NCI-H1105 (cell line): ENCODE data around the gene NMT1.

Source experiments
- DNase-seq: peaks from one replicate; lab custom pipeline; 2025; lab: John Stamatoyannopoulos, UW

NMT1 gene

DNA sequence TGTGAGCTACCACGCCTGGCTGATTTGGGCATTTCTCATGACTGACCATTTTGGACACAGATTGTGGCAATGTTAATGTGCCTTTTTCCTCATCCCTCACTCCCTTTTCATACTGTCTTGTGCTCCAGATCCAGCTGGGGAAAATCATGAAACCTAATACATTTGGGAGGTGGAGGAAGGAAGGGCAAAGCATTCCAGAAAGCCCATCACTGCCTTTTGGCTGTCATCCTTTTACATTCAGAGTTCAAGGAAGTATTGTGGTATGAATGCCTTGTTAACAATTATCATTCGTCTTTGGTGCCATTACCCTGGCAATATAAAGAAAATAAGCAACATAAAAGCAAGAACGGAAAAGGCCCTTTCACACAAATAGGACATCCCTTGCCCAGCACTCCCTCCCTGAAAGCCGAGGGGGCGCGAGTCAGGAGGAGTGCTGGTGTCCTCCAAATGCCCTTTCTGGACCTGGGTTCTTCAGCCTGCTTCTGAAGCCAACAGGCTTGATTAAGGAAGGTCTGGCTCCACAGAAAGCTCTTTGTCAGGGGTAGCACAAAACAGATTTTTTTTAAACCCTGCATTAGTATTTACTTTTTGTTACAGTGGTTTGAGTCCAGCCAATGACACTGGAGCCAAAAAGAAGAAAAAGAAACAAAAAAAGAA, 20.1 kb downstream of the NMT1 start:
- no peak for DNase-seq

DNA sequence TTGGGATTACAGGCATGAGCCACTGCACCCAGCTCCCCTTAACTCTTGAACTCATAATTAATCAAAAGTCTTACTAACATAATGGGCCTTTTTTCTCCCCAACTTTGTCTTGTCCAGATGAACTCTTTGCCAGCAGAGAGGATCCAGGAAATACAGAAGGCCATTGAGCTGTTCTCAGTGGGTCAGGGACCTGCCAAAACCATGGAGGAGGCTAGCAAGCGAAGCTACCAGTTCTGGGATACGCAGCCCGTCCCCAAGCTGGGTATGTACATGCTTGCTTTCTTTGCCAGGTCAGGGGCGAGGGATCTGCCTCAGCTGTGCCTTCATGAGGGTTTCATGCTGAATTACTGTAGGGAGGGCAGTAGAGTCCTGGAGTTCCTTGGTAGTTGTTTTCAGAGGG, 25.3 kb downstream of the NMT1 start:
- DNase-seq: no peak

DNA sequence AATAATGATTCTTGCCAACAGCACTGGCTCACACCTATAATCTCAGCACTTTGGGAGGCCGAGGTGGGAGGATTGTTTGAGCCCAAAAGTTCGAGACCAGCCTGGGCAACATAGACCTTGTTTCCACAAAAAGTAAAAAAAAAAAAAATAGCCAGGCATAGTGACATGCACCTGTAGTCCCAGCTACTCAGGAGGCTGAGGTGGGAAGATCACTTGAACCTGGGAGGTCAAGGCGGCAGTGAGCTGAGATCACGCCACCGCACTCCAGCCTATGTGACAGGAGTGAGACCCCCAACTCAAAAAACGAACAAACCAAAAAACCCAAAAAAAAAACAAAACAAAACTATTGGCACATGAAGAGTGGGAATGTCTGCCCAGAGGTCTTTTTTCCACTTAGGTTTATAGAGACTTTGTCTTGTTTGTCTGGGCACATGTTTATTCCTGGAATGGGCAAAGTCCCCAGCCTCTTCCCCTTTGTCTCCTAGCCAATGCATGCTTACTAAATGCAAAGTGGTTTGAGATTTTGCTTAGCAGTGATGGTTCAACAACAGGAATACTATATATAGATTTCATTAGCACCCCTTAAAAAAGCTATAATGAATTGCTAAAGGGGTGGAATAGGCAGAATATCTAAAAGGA, 25.9 kb downstream of the NMT1 start:
- no peak for DNase-seq

DNA sequence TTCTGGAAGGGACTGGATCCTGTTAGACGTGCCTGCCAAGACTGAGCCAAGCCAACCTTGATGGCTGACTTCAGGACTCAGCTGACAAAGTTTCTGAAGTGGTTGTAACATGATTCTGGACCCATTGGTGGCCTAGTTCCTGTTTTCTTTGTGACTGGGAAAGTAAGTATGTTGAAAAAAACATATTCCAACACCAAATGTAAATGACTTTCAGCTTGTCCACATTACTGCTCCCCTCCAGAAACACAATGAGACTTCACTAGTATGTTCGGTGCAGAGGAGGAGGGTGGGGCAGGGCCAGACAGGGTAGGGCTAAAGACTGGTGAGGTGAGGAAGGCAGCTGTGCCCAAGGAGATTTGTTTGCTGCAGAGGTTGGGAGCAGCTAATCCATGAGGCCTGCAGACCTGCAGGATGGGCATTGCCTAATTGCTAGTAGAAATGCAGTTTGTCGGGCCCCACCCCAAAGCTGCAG, 26.4 kb downstream of the NMT1 start:
- no peak for DNase-seq

DNA sequence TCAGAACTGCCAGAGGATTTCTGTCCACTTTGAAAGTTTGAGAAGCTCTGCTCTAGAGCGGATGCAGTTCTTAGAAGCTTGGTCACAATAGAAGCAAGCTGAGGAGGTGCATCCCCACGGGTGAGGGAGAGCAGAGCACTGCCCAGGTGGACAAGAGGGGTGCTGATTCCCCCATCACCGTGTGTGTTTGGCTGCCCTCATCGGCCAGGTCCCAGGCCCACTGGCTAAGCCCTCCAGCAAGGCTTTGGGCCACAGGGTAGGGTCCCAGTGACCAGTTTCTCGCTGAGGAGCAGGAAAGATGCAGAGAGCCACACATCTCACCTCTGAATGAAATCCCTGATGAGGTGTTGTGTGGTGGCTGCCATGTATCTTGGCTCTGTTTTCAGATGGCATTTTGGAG, 26.9 kb downstream of the NMT1 start:
- DNase-seq: no peak

DNA sequence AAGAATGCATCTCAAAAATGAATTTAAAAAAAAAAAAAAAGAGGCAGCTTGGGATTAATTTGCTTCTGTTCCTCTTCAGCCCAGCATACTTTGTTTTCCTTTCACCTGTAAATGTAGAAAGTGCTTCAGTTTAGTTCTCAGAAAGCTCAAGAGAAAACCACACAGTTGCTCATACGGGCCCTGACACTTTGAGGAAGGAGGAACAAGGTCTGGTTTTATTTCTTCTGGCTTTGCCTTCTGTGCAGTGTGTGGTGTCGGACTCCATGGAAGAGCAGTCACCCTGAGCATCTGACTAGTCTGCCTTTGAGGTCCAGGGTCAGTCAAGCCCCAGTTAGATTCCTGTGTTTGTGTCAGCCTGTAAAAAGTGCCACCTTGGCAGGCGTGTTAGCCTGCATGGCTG, 27.6 kb downstream of the NMT1 start:
- DNase-seq: no peak

DNA sequence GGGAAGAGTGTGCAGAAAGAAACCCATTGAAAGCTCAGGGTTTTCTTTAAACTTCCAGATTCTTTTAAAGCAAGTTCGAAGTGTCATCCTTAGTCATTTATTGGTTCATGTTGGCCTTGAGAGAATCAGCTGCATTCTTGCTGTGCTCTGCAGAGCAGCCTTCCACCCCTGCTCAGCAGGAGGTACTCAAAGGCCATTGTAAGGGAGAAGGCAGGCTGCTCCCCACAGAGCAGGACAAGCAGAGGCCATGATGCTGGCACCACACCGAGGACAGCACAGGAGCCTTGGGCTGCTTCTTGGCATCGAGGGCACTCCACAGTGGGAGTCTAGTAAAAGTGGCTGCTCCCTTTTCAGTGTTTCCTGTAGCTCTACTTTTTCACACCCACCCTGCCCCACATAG, 29.6 kb downstream of the NMT1 start:
- no peak for DNase-seq

DNA sequence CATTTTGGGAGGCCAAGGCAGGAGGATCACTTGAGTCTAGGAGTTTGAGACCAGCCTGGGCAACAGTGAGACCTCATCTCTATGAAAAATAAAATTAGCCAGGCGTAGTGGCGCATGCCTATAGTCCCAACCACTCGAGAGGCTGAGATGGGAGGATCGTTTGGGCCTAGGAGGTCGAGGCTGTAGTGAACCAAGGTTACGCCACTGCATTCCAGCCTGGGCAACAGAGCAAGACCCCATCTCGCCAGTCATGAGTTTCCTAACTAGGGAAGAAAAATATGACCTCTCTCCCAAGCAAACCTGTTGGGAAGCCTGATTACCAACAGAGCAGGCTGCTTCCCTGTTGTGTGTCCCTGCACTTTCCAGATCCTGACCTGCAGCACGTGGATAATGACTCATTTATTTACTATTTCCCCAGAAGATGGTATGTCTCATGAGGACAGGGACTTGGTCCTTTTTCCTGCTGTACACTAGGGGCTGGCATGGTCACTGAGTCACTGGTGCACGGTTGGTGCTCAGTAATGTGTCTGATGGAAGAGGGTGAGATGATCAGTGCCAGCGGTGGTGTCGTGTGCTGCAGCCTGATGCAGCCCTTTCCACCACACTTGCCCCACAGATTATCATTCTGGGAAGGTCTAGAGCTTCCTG, 30.8 kb downstream of the NMT1 start:
- DNase-seq: no peak

DNA sequence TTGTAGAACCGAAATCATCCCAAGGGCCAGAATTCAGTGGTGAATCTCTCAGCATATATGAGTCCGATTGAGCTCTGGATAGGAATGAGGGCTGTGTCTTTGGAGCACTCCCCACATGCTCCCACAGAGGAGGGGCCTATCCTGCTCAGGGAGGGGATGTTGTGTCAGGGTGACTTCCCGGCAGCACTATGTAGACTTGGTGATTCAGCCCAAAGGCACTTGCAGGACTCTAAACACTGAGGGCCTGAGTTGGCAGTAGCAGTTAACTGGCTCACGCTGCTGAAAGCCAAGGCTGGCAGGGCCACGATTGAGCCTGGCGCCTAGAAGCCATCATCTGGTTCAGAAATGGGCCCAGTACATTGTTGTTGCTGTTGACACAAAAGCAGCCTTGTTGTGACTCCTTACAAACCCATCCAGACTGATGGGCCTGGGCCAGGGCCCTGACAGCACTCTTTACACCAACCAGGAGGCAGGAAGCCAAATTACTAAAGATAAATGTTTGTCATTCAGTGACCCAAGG, 31.9 kb downstream of the NMT1 start:
- DNase-seq: no peak

DNA sequence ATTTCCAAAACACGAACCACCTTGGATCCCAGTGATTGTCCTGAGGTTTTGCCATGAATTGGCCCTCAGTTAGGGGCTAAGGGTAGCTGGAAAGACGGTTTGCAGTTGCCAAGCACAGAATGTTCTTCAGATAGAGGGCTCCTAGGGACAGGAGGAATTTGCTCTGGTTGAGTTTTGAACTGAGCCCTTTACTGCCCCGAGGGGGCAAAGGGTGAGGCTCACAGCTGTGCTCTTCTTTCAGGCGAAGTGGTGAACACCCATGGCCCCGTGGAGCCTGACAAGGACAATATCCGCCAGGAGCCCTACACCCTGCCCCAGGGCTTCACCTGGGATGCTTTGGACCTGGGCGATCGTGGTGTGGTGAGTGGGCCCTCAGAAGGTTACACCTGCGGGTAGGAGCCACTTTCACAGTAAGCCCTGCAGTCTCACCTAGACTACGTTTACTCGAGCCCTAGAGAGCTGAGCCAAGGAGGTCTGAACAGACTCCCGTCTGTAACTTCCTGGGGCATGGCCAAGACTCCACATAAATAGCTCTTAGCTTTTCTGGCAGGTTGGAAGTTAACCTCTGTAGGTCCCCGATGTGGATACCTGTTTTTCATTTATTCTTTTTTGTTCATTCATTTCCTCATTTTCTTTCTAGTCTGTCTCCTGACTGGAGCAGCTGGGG, 32.5 kb downstream of the NMT1 start:
- no peak for DNase-seq

DNA sequence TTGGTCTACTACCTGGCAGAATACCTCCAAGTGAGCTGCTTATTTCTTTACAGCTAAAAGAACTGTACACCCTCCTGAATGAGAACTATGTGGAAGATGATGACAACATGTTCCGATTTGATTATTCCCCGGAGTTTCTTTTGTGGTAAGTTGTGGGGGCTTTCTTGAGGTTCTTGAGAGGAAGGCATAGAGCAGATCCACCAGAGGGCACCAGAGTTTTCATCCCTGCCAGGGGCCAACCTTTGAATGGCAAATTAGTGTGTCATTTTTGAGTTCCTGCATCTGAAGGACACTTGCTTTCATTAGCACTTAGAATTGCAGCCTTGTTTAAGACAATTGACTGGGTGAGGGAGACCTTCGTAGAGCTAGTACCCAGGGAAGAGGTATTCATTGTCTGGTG, 35.0 kb downstream of the NMT1 start:
- no peak for DNase-seq

DNA sequence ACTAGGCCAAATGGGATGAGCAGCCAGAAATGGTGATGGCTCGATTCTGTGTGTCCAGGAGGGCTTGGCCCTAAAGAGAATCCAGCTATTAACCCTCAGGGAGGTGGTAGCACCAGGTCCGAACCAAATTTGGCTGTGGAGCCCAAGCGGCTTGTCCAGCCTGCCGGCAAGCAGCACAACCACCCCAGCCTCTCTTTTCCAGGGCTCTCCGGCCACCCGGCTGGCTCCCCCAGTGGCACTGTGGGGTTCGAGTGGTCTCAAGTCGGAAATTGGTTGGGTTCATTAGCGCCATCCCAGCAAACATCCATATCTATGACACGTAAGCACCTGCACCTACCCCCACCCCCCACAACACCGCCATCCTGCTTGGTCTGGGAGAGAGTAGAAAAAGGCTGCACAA, 35.8 kb downstream of the NMT1 start:
- DNase-seq: no peak

DNA sequence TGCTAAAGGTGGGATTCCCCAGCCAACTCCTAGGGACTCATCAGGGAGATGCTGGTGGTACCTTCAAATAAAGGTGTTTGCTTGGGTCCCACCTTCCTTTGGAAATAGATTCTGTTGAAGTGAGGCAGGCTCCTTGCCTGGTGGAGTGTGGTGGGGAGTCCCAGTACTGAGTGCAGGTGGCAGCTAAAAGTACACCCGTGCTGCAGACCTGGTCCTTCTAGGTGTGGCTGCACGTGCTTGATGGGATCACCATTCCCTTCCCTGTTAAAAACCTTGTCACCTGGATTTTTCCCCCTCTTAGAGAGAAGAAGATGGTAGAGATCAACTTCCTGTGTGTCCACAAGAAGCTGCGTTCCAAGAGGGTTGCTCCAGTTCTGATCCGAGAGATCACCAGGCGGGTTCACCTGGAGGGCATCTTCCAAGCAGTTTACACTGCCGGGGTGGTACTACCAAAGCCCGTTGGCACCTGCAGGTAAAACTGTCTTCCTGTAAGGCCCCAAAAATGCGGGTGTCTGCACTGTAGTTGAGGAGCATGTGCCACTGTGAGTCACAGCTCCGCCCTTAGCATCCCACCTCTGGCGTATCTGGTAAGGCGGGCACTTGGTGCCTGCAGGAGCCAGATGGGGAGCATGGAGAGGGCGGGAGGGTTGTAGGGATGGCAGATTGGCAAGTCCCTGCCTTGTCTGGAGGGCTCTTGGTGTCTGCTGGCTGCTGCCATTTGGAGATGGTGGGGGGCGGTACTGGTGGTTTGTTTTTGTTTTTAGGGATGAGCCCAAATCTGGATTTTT, 37.2 kb downstream of the NMT1 start:
- no peak for DNase-seq

DNA sequence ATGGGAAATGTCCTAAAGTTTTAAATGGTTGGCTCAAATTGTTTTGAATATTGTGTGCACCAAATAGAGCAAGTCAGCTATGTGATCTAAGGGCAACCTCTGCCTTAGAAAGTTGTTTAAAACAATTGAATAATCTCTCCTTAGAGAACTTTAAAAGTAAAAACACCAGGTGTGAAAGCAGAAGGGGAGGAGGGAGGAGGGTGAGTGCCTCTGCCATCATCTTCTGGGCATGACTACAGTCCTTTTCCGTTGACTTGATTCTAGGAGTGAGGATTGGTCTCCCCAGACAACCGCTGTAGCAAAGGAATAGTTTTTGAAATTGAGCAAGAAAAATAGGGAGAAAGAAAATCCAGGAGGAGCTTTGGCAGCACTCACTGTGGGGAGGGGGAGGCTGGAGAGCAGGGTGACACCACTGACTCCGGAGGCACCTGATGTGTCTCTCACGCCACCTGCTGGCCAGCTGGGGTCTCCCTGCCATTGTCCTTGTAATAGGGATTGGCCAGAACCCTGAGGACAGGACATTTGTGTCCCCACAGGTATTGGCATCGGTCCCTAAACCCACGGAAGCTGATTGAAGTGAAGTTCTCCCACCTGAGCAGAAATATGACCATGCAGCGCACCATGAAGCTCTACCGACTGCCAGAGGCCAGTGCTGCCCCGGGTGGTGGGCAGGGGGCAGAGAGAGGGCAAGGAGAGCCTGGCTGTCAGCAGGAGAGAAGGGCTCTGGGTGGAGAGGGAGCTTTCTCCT, 37.9 kb downstream of the NMT1 start:
- DNase-seq: peak; percentile 57

DNA sequence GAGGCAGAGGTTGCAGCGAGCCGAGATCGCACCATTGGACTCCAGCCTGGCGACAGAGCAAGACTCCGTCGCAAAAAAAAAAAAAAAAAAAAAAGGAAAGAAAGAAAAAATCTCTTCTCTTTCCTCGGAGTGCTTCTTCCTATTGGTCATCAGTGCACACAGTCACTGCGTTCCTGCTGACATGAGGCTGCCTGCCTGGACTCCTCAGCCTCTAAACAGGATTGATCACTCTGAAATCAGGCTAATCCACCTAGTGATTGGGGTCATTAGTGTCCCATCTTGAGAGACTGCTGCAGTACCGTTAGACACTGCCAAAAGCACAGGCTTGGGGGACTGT, 40.4 kb downstream of the NMT1 start:
- no peak for DNase-seq

DNA sequence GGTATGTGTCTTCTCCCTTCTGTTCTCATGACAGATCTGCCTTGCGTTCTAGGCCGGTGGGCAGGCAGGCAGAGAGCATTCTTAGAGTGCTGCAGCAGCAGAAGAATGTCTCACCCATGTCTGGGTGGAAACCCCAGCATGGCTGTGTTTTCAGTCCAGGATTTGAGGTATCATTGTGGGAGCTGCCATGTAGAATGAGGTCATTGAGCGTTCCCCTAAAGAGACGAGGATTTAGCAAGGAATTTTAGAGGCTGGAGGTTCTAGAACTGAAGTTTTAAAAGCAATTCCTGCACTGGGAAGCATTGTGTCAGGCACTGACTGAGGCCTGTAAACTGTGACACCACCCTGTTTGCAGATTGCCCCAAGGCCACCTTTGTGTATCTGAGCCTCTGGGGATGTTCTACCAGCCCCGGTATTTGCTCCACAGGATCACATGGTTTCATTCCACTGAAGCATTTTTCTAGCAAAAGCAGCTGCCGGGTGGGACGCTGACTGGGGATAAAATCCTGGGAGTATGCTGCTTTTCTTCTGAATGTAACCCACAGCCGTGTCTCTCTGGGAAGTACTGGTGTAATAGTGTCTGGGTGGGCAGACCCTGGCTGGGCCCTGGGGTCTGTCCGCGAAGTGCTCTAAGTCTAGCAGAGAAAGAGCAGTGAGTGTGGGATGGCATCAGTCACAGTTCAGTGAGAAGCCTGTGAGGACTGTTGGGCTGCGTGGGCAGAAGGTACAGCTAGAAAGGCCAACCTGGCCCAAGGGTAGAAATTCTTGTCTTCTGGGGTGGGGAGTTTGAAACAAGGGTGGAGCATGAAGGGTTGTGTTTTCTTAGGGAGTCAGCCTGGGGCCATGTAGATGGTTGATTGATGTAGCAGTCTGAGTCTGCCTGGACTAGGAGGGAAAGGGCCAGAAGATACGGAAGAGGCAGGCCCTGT, 41.0 kb downstream of the NMT1 start:
- DNase-seq: no peak

DNA sequence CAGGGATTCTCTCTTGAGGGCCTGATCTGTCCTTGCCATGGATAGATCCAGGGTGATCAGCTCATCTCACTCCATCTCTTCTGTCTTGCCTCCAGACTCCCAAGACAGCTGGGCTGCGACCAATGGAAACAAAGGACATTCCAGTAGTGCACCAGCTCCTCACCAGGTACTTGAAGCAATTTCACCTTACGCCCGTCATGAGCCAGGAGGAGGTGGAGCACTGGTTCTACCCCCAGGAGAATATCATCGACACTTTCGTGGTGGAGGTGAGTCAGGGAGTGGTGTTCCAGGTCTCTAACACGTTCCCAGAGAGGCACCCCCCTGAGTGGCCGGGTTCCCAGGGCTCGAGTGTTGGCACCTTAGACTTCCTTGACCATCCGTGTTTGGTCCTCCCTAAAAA, 41.7 kb downstream of the NMT1 start:
- DNase-seq: no peak

DNA sequence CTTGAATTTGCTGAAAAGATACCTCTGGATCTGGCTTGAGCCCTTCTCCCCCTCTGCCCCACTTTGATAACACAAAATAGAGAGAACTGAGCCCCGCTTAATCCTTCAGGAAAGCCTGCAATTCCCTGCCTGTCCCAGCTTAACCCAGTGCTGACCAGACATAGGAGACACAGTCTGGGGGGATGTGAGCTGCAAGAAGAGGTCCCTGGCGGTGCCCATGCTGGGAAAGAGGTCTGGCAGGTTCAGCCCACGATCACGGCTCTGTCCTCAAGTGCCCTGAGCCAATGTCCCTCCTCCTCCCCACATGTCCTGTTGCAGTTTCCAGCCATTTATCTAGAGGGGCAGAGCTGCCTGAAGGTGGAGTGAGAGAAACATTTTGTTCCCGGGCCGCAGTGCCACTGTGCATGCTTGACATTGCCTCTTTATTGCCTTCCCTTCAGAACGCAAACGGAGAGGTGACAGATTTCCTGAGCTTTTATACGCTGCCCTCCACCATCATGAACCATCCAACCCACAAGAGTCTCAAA, 42.2 kb downstream of the NMT1 start:
- no peak for DNase-seq

DNA sequence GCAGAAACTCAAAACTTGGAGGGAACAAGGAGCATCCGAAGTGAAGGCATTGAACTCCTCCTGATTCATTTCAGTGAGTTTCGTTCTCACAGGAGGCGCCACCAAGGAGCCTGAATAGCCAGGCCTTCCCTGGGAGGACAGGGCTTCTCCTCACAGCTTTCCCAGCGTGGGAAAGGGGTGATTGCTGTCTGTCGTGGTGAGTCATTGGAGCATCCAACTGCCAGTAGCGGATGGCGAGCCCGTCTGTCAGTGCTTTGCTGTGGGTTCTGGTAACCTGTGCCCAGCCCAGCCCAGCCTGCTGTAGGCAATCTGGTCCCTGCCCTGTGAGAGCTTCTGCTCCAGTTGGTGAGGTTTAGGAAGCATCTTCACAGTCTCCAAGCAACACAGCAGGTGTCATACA, 42.9 kb downstream of the NMT1 start:
- no peak for DNase-seq

DNA sequence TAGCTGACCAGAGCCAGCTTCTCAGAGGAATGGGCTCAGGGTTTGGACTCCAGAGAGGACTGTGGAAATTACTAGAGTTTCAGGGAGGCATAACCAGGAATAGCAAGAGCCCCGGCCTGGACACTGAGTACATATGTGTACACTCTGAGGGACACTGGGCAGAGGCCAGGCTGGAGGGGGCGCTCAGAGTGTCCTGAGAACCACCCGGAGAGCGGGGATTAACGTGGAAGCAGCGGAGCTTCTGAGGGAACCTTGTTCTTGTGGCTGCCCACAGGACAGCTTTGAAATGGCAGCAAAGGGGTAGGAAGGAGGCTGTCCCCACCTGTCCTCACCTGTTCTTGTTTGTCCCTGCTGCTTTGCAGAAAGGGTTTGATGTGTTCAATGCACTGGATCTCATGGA, 43.4 kb downstream of the NMT1 start:
- DNase-seq: no peak
